ENCODE results near the gene BCCIP. TPM values are rescaled to one million over a fixed set of nuclear protein-coding genes. Genes with fewer than 3 reads are reported as not detected.

Gene BCCIP
- total and polyA plus RNA-seq, 2 of the 8 experiments (the other 6 are each of a cell fraction or from before 2014, with no cell fraction given) = 33.9 to 120 TPM

DNA sequence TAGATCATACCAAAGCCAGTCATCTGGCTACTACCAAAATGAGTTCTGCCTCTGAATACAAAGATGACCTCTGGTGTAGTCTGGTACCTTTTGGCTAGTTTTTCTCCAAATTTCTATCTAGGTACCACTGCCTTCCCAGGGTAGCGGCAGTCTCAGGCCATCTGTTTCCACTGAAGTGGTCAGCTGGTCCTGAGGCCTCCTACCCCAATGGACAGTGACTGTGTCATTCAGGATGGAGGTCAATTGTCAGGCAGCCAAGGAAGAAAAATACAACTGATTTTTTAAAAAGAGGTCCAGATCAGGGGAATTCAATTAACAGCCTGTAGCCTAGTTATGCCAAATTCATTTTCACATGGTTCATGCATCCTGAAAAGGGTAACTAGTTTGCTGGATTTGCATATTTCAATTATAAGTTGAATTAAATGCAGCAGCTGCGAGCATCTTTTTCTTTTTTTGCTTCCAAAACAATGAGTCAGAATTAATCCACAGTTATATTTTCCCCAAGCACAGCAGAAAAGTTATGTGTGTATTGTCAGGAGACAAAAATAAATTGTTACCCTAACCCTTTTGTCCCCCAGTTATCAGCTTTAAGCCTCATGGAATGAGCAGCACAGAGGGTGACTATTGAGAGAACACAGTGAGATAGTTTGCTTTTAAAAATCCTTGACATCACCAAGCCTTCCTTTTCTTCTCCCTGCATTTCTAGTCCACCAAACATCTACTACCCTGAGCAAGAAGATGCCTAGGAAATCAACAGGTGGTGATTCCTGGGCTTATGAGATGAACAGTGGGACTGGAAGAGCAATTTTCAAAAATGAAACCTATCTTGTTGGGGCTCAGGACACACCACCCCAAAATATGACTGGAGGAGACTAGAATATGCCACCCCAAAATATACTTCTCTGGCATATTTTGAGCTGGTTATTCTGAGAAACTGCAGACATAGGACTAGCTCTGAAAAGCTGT is 27.7 kb downstream of the BCCIP start:
- no peaks in the 10 kb centered on the region for H3K23me2 ChIP-seq (ENCODE audit: low read depth, low read length)
- no peak overlapping the region for H3K14ac ChIP-seq (ENCODE audit: insufficient read length)
- H3K56ac ChIP-seq (replicated peaks; ENCODE audit: insufficient read length, low read depth, low read length) = no peak overlapping the region
- H2BK15ac ChIP-seq (ENCODE audit: low read length) = no peak overlapping the region
- H3K27me3 ChIP-seq (replicated peaks in 1 of 4; ENCODE audit: control insufficient read depth in 3 of 4, extremely low read depth in 1 of 4, insufficient read depth in 3 of 4, low read length in 3 of 4) = no peaks in the 10 kb centered on the region
- ChIA-PET CTCF (ENCODE audit: partially characterized antibody) (no interaction called here), POLR2A (ENCODE audit: partially characterized antibody) (interaction anchor here (0.7 kb wide), 1 partner anchor 22 kb away, joined by 5 read pairs; no protein-coding TSS in a partner anchor)
- no peak overlapping the region for H4K91ac ChIP-seq (replicated peaks; ENCODE audit: insufficient read length, low read length)
- no peaks in the 10 kb centered on the region for H3K79me2 ChIP-seq (ENCODE audit: control insufficient read depth in 1 of 2, insufficient read depth in 2 of 2, low read length in 2 of 2)
- H3K4ac ChIP-seq (replicated peaks; ENCODE audit: insufficient read length, low read depth, low read length) = no peak overlapping the region
- no peak overlapping the region for H2BK12ac ChIP-seq (ENCODE audit: low read depth, low read length)
- no peak overlapping the region for H4K8ac ChIP-seq (ENCODE audit: extremely low read depth, insufficient read depth, low read length)
- H3K79me1 ChIP-seq (ENCODE audit: low read depth, low read length) = no peaks in the 10 kb centered on the region
- H4K5ac ChIP-seq (ENCODE audit: insufficient read length, low read depth, low read length) = no peak overlapping the region
- DNase-seq (ENCODE audit: low read depth in 1 of 2, low spot score in 2 of 2) = no peak
- FAIRE-seq = no peak
- no peak overlapping the region for H3K4me3 ChIP-seq (ENCODE audit: extremely low read depth in 1 of 4, insufficient read depth in 2 of 4, low read depth in 3 of 4, low read length in 4 of 4)
- H3K4me1 ChIP-seq (replicated peaks in 1 of 4; ENCODE audit: control insufficient read depth in 3 of 4, insufficient read depth in 4 of 4, low read length in 3 of 4) = no peaks in the 10 kb centered on the region
- no peak overlapping the region for H2BK20ac ChIP-seq (ENCODE audit: low read length)
- no peak overlapping the region for H2BK5ac ChIP-seq (ENCODE audit: low read depth, low read length)
- H3K9ac ChIP-seq (replicated peaks in 1 of 4; ENCODE audit: extremely low read depth in 1 of 4, low read depth in 3 of 4, low read length in 3 of 4) = no peak overlapping the region
- H4K20me1 ChIP-seq (replicated peaks in 1 of 2; ENCODE audit: control insufficient read depth in 1 of 2, insufficient read depth in 2 of 2, low read length in 2 of 2) = peaks cover 0 to 1% of the 10 kb centered on the region in 2 experiments
- no peak overlapping the region for H3K4me2 ChIP-seq (ENCODE audit: insufficient read depth in 1 of 2, low read depth in 2 of 2, low read length in 2 of 2)
- H3K36me3 ChIP-seq (ENCODE audit: control insufficient read depth in 2 of 4, insufficient read depth in 4 of 4, low read length in 3 of 4) = peaks cover 0 to 20% (median 8%) of the 10 kb centered on the region in 4 experiments; a peak in 5 of 8 replicates
- H2AK5ac ChIP-seq (ENCODE audit: low read depth, low read length) = no peak overlapping the region
- H2AFZ ChIP-seq (ENCODE audit: low read length) = no peak overlapping the region
- H3K18ac ChIP-seq (ENCODE audit: extremely low read depth, low read length) = no peak overlapping the region
- 91% methylated on average over 2 of the region's 2 CpGs; no CpG with 5 or more reads in 1 of the 2 experiments for WGBS, 2 experiments (ENCODE audit: extremely low coverage in 1 of 2, insufficient coverage in 1 of 2, insufficient read length in 1 of 2, insufficient replicate concordance in 2 of 2, low coverage in 1 of 2, low lambda C conversion rate in 2 of 2, missing lambda C conversion rate in 1 of 2)
- H3K9me3 ChIP-seq (ENCODE audit: insufficient read depth in 2 of 2, low read depth in 1 of 2, low read length in 1 of 2) = no peaks in the 10 kb centered on the region
- no peak overlapping the region for H3K27ac ChIP-seq (ENCODE audit: low read depth, low read length)
- H2BK120ac ChIP-seq (replicated peaks; ENCODE audit: low read depth, low read length) = no peak overlapping the region
- no peak overlapping the region for H3K23ac ChIP-seq (ENCODE audit: insufficient read length)
- no peak for TF ChIP-seq BACH1 (IDR thresholded peaks at IDR 0.05; ENCODE audit: low read length)
- no peak for TF ChIP-seq EP300 (IDR thresholded peaks at IDR 0.05; ENCODE audit: borderline replicate concordance in 1 of 2, low read depth in 2 of 2, low read length in 2 of 2)
- TF ChIP-seq GTF2F1 (IDR thresholded peaks at IDR 0.05; ENCODE audit: borderline replicate concordance, low read depth, low read length) = no peak
- TF ChIP-seq CEBPB (IDR thresholded peaks at IDR 0.05; ENCODE audit: low read depth, low read length) = no peak
- TF ChIP-seq TAF1 (IDR thresholded peaks at IDR 0.05; ENCODE audit: low read depth, low read length) = no peak
- no peak for TF ChIP-seq FOSL1 (IDR thresholded peaks at IDR 0.05; ENCODE audit: insufficient read depth, low read depth, low read length)
- TF ChIP-seq RAD21 (IDR thresholded peaks at IDR 0.05 in 1 of 2, conservative IDR thresholded peaks at IDR 0.05 in 1 of 2; ENCODE audit: low read depth in 2 of 2, low read length in 2 of 2) = no peak
- TF ChIP-seq TCF12 (IDR thresholded peaks at IDR 0.05; ENCODE audit: low read depth, low read length) = no peak
- TF ChIP-seq POLR2A (IDR thresholded peaks at IDR 0.05; ENCODE audit: control extremely low read depth in 1 of 2, low read depth in 2 of 2, low read length in 2 of 2) = no peak

Data from H1 (cell line).